SK-N-SH treated with all-trans-retinoic acid at 6 μM for 48 hours (cell line): ENCODE results near the gene TLX2.

Source experiments
- ARNTL ChIP-seq: fragments of 450-650 bp; formaldehyde crosslinking; IDR thresholded peaks from 2 replicates; pipeline ENCODE4 v1.5.0; 2020; ENCODE audit warnings: low read depth, mild to moderate bottlenecking, moderate library complexity, borderline replicate concordance
- BACH2 ChIP-seq: fragments of 250-450 bp; sonication (Bioruptor Pico); IDR thresholded peaks from 2 replicates; pipeline ENCODE4 v1.9.0; 2021; ENCODE audit warnings: mild to moderate bottlenecking, borderline replicate concordance
- ESRRG ChIP-seq: fragments of 250-450 bp; sonication (Bioruptor Pico); IDR thresholded peaks from 2 replicates; pipeline ENCODE4 v1.6.1; 2021; ENCODE audit warnings: mild to moderate bottlenecking
- OSR1 ChIP-seq: fragments of 250-450 bp; sonication (Bioruptor Pico); IDR thresholded peaks from 2 replicates; pipeline ENCODE4 v1.8.0; 2022; ENCODE audit warnings: moderate library complexity, mild to moderate bottlenecking, inconsistent platforms
- SNAI2 ChIP-seq: fragments of 250-450 bp; sonication (Bioruptor Pico); IDR thresholded peaks from 2 replicates; pipeline ENCODE4 v1.5.0; 2020; ENCODE audit warnings: mild to moderate bottlenecking, moderate library complexity
- TCF4 ChIP-seq: fragments of 250-450 bp; sonication (Bioruptor Pico); IDR thresholded peaks from 2 replicates; pipeline ENCODE4 v1.8.0; 2021; ENCODE audit warnings: mild to moderate bottlenecking, moderate library complexity, borderline replicate concordance
- ZC3H10 ChIP-seq: fragments of 250-450 bp; sonication (Bioruptor Pico); IDR thresholded peaks from 2 replicates; pipeline ENCODE4 v1.5.1; 2021; ENCODE audit warnings: mild to moderate bottlenecking, moderate library complexity
- ZFP3 ChIP-seq: fragments of 250-450 bp; sonication (Bioruptor Pico); IDR thresholded peaks from 2 replicates; pipeline ENCODE4 v1.5.0; 2020; ENCODE audit warnings: mild to moderate bottlenecking, moderate library complexity
- ZNF70 ChIP-seq: fragments of 450-650 bp; formaldehyde crosslinking; IDR thresholded peaks from 2 replicates; pipeline ENCODE4 v1.5.0; 2020; ENCODE audit warnings: mild to moderate bottlenecking, moderate library complexity
- TF ChIP-seq, protein P1 (sequence below): fragments of 250-450 bp; sonication (Bioruptor Pico); IDR thresholded peaks from 2 replicates; pipeline ENCODE4 v1.8.0; 2020; ENCODE audit warnings: mild to moderate bottlenecking, moderate library complexity, borderline replicate concordance
- TF ChIP-seq, protein P2 (sequence below): fragments of 250-450 bp; sonication (Bioruptor Pico); IDR thresholded peaks from 2 replicates; pipeline ENCODE4 v1.5.1; 2020; ENCODE audit warnings: low read depth, mild to moderate bottlenecking, moderate library complexity

DNA sequence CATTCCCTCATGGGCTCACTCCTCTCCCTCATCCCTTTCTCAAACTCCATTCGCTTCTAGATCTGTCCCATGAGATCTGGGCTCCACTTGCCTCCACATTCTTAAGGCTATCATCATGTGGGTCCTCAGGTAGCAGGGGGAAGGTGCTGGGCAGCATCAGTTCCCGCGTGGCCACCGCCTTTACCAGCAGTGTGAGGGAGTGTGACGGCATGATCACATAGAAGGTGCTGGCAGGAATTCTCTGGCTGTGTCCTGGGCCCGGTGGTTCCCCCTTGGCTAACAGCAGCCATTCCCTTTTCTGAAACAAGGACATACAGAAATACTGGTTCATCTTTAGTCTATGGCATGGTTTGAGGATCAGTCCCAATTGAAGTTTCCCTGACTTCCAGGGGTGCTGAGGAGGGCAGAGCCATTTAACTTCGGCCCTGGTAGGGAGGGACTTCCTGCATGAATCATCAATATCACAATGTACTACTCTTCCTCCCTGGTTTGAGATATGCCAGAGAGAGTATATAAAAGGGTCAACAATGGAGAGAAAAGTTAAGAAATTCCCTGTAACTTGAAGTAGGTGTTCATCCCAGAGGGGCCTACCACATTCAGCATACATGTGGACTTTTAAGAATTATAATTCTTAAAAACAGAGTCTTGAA lies 48.0 kb downstream of the TLX2 start:
- TF ChIP-seq ZFP3 (CRISPR knock-in tag) (no peak), ZNF70 (CRISPR knock-in tag) (no peak), ARNTL (CRISPR knock-in tag) (no peak), BACH2 (CRISPR knock-in tag) (no peak), ESRRG (CRISPR knock-in tag) (no peak), TCF4 (CRISPR knock-in tag) (no peak), SNAI2 (CRISPR knock-in tag) (no peak), OSR1 (no peak), ZC3H10 (CRISPR knock-in tag) (no peak)
- TF ChIP-seq, protein P1, sequence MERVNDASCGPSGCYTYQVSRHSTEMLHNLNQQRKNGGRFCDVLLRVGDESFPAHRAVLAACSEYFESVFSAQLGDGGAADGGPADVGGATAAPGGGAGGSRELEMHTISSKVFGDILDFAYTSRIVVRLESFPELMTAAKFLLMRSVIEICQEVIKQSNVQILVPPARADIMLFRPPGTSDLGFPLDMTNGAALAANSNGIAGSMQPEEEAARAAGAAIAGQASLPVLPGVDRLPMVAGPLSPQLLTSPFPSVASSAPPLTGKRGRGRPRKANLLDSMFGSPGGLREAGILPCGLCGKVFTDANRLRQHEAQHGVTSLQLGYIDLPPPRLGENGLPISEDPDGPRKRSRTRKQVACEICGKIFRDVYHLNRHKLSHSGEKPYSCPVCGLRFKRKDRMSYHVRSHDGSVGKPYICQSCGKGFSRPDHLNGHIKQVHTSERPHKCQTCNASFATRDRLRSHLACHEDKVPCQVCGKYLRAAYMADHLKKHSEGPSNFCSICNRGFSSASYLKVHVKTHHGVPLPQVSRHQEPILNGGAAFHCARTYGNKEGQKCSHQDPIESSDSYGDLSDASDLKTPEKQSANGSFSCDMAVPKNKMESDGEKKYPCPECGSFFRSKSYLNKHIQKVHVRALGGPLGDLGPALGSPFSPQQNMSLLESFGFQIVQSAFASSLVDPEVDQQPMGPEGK (CRISPR knock-in tag): no peak
- TF ChIP-seq, protein P2, sequence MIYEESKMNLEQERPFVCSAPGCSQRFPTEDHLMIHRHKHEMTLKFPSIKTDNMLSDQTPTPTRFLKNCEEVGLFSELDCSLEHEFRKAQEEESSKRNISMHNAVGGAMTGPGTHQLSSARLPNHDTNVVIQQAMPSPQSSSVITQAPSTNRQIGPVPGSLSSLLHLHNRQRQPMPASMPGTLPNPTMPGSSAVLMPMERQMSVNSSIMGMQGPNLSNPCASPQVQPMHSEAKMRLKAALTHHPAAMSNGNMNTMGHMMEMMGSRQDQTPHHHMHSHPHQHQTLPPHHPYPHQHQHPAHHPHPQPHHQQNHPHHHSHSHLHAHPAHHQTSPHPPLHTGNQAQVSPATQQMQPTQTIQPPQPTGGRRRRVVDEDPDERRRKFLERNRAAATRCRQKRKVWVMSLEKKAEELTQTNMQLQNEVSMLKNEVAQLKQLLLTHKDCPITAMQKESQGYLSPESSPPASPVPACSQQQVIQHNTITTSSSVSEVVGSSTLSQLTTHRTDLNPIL (CRISPR knock-in tag): no peak
